Measurements from ENCODE around the gene CEP170. TPM values are rescaled to one million over a fixed set of nuclear protein-coding genes. Genes with fewer than 3 reads are reported as not detected.

CEP170 gene
- total and polyA plus RNA-seq, 2 donors, result 16.2 to 163 TPM

- no peak for DNase-seq (ENCODE audit: extremely low spot score)
- H3K27ac ChIP-seq (ENCODE audit: low read depth), result no peak overlapping the region
- H3K36me3 ChIP-seq (ENCODE audit: insufficient read depth), result no peaks in the 10 kb centered on the region
- H3K4me1 ChIP-seq (ENCODE audit: insufficient read depth), result no peaks in the 10 kb centered on the region
- WGBS, result 61% methylated on average over 4 of the region's 4 CpGs
- no peak overlapping the region for H3K4me3 ChIP-seq (ENCODE audit: low read depth, low read length)
Measured at GRCh38 chr1:243260221-243260880, 5.3 kb upstream of the CEP170 start.

- 94% methylated on average over 7 of the region's 7 CpGs for WGBS
- H3K4me3 ChIP-seq (ENCODE audit: low read depth, low read length), result no peak overlapping the region
- no peak overlapping the region for H3K27ac ChIP-seq (ENCODE audit: low read depth)
- H3K36me3 ChIP-seq (ENCODE audit: insufficient read depth), result no peaks in the 10 kb centered on the region
- no peaks in the 10 kb centered on the region for H3K4me1 ChIP-seq (ENCODE audit: insufficient read depth)
- DNase-seq (ENCODE audit: extremely low spot score), result no peak
Measured at GRCh38 chr1:243258731-243259130, 3.6 kb upstream of the CEP170 start.

- no peak for DNase-seq (ENCODE audit: extremely low spot score)
- no peaks in the 10 kb centered on the region for H3K4me1 ChIP-seq (ENCODE audit: insufficient read depth)
- H3K4me3 ChIP-seq (ENCODE audit: low read depth, low read length), result no peak overlapping the region
- H3K27ac ChIP-seq (ENCODE audit: low read depth), result no peak overlapping the region
- H3K36me3 ChIP-seq (ENCODE audit: insufficient read depth), result no peaks in the 10 kb centered on the region
- WGBS, result 97% methylated on average over 1 of the region's 1 CpG
Measured at GRCh38 chr1:243257189-243257588, 2.1 kb upstream of the CEP170 start.

DNA sequence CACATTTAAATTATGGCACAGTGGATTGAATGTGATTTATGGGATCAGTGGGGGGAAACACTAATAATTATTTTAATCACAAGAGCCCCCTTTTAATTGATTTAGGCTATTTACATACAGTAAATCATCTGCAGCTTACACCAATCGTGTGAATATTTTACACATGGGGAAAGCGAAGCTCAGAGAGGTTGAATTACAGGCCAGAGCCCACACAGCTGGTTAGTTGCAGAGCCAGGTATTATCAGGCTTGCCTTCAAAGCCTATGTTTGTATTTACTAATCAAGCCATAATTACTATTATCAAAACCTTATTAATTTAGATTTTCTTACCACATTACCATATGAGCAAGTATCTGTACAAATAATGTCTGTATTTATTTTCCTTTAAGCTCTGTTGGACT lies 1.5 kb upstream of the CEP170 start:
- Histone ChIP-seq H3K4me1 (ENCODE audit: insufficient read depth) (no peaks in the 10 kb centered on the region), H3K4me3 (ENCODE audit: low read depth, low read length) (peak overlapping the region; percentile 81), H3K36me3 (ENCODE audit: insufficient read depth) (no peaks in the 10 kb centered on the region), H3K27ac (ENCODE audit: low read depth) (no peak overlapping the region)
- no peak for DNase-seq (ENCODE audit: extremely low spot score)
- WGBS, result 39% methylated on average over 2 of the region's 2 CpGs

DNA sequence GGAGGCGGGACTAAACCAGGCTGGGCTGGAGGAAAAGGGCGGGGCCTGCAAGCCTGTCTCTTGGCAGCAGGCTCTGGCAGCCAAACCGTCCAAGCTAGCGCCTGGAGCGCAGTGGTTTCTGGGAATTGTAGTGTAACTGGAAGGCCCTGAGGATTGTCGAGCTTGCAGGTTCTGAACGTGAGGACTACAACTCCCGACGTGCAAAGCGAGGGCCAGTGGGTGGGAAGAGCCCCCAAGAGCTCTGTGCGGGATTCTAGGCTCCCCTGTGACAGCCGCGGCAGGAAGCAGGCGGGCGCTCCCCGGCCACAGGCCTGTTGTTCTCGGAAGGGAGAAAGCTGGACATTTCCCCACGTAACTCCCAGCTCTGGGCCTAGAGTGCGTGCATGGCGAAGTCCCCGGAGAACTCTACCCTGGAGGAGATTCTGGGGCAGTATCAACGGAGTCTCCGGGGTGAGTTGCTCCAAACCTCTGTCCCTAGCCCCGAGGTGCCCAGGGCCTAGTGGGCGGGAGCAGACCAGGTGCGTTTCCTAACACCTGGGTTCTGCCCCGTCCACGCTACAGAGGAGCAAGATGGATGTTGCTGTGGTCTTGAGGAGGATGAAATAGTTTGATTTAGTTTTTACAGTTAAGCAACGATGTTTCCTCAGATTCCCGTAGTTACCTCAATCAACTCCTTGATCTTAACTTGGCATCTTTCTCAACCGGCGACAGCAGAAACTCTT lies 871 bp upstream of the CEP170 start, which contains the start of gene SDCCAG8:
TSS of gene SDCCAG8 (plus strand) at position 251 of the 722 bp plus-strand sequence. CDS start at position 384, 133 bp downstream.
- Histone ChIP-seq H3K27ac (ENCODE audit: low read depth) (peak within 1 kb of the TSS; percentile 88), H3K4me1 (ENCODE audit: insufficient read depth) (no peaks in the 10 kb centered on the region), H3K4me3 (ENCODE audit: low read depth, low read length) (peak within 1 kb of the TSS; percentile 81), H3K36me3 (ENCODE audit: insufficient read depth) (no peaks in the 10 kb centered on the region)
- WGBS, result under 1% methylated on average over 32 of the region's 32 CpGs
- peak; percentile 100 for DNase-seq (ENCODE audit: extremely low spot score)

DNA sequence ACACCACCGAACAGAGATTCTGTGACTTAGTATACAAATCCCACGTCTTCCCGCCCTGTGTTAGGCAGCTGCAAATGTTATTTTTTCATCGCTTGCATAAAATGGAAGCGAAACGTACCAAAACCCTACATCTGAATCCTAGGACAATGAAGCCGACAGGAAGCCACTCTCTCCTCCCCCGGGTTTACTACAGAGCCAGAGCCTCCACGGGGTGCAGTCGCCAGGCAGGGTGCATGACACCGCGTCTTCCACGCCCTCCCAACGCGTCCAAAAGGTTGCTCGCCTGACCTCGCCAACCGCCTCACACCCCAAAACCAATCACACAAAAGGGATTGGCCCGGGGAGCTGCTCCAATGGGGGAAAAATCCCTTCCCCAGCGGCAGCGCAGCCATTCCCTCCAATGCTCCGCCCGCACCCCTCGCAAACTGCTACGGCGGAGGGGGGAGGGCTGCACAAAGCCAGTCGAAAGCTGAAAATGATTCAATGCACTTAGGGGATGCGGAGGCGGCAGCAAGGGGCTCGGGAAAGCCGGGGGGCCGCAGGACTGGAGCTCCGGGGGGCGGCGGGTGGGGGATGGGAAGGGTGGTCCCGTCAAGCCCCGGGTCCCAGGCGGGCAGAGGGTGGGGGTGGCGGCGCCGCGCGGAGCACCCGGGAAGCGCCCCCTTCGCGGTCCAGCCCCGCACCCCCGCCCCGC lies 701 bp downstream of the CEP170 start:
- peak; percentile 41 for DNase-seq (ENCODE audit: extremely low spot score)
- Histone ChIP-seq H3K27ac (ENCODE audit: low read depth) (peak overlapping the region; percentile 88), H3K4me3 (ENCODE audit: low read depth, low read length) (peak overlapping the region; percentile 81), H3K36me3 (ENCODE audit: insufficient read depth) (no peaks in the 10 kb centered on the region), H3K4me1 (ENCODE audit: insufficient read depth) (no peaks in the 10 kb centered on the region)
- under 1% methylated on average over 50 of the region's 50 CpGs for WGBS

DNA sequence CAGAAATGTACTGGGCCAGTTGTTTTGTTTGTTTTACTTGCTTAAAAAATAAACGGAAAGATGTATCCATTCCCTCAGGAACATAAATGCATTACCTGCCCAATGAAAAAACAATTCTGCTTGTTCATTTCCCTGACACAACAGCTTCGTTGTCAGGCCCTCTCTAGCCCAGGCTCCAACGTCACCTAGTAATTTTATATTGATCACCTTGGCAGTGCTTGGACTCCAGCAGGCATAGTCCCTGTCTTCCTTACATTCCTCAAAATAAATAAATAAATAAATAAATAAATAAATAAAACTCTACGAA lies 1.2 kb downstream of the CEP170 start:
- Histone ChIP-seq H3K4me1 (ENCODE audit: insufficient read depth) (no peaks in the 10 kb centered on the region), H3K36me3 (ENCODE audit: insufficient read depth) (no peaks in the 10 kb centered on the region), H3K27ac (ENCODE audit: low read depth) (peak overlapping the region; percentile 88), H3K4me3 (ENCODE audit: low read depth, low read length) (peak overlapping the region; percentile 81)
- WGBS, result 2% methylated on average over 4 of the region's 4 CpGs
- no peak for DNase-seq (ENCODE audit: extremely low spot score)

GRCh38 chr1:243253211-243253925 lies 1.7 kb downstream of the CEP170 start:
- no peaks in the 10 kb centered on the region for H3K36me3 ChIP-seq (ENCODE audit: insufficient read depth)
- H3K27ac ChIP-seq (ENCODE audit: low read depth), result no peak overlapping the region
- H3K4me3 ChIP-seq (ENCODE audit: low read depth, low read length), result peak overlapping the region; percentile 0
- H3K4me1 ChIP-seq (ENCODE audit: insufficient read depth), result no peaks in the 10 kb centered on the region
- 7% methylated on average over 8 of the region's 8 CpGs for WGBS
- DNase-seq (ENCODE audit: extremely low spot score), result no peak

GRCh38 chr1:243251539-243251938 lies 3.5 kb downstream of the CEP170 start:
- no peak for DNase-seq (ENCODE audit: extremely low spot score)
- Histone ChIP-seq H3K4me1 (ENCODE audit: insufficient read depth) (no peaks in the 10 kb centered on the region), H3K36me3 (ENCODE audit: insufficient read depth) (no peaks in the 10 kb centered on the region), H3K27ac (ENCODE audit: low read depth) (no peak overlapping the region), H3K4me3 (ENCODE audit: low read depth, low read length) (no peak overlapping the region)
- 88% methylated on average over 1 of the region's 1 CpG for WGBS

DNA sequence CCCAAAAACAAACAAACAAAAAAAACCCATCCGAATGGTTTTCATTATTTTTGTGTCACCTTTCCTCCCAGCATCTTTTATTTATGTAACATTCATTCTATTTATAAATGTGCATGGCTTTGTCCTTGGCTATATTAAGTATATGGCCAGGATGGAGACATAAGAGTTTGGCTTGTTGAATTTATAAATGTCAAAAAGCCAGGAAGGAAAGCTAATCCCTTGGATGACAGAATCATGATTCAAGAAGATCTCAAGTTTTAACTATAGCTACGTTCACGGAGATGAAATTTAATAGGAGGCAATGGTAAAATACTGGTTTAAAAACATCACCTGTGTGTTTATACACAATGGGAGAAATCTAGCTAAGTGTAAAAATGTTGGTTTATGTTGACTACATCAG lies 5.0 kb downstream of the CEP170 start:
- no peak overlapping the region for H3K4me3 ChIP-seq (ENCODE audit: low read depth, low read length)
- no peak for DNase-seq (ENCODE audit: extremely low spot score)
- no peak overlapping the region for H3K27ac ChIP-seq (ENCODE audit: low read depth)
- WGBS, result 31% methylated on average over 3 of the region's 3 CpGs
- H3K4me1 ChIP-seq (ENCODE audit: insufficient read depth), result no peaks in the 10 kb centered on the region
- no peaks in the 10 kb centered on the region for H3K36me3 ChIP-seq (ENCODE audit: insufficient read depth)

GRCh38 chr1:243249214-243249613 lies 5.9 kb downstream of the CEP170 start:
- no peaks in the 10 kb centered on the region for H3K36me3 ChIP-seq (ENCODE audit: insufficient read depth)
- H3K4me3 ChIP-seq (ENCODE audit: low read depth, low read length), result no peak overlapping the region
- WGBS, result 97% methylated on average over 3 of the region's 3 CpGs
- no peak overlapping the region for H3K27ac ChIP-seq (ENCODE audit: low read depth)
- no peak for DNase-seq (ENCODE audit: extremely low spot score)
- no peaks in the 10 kb centered on the region for H3K4me1 ChIP-seq (ENCODE audit: insufficient read depth)

DNA sequence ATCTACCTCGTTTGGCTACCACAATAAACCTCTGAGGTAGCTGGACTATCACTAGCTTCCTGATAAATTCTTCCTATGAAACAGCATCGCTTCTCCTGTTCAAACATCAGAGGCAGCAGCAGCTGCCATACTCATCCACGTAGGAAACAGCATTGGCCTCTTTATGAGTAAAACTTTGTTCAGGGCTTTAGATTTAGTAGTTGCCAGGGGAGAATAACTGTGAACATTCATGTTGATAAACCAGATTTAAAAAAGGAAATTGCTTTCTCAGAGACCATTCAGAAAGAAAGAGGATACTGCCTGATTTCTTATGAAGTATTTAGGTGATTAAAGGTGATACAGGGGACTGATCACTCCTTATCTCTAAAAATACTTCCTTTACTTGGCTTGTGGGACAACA lies 7.2 kb downstream of the CEP170 start:
- no peak overlapping the region for H3K4me3 ChIP-seq (ENCODE audit: low read depth, low read length)
- DNase-seq (ENCODE audit: extremely low spot score), result no peak
- 72% methylated on average over 3 of the region's 3 CpGs for WGBS
- H3K4me1 ChIP-seq (ENCODE audit: insufficient read depth), result no peaks in the 10 kb centered on the region
- H3K36me3 ChIP-seq (ENCODE audit: insufficient read depth), result no peaks in the 10 kb centered on the region
- H3K27ac ChIP-seq (ENCODE audit: low read depth), result no peak overlapping the region

- no peak overlapping the region for H3K4me3 ChIP-seq (ENCODE audit: low read depth, low read length)
- no peak overlapping the region for H3K27ac ChIP-seq (ENCODE audit: low read depth)
- no peak for DNase-seq (ENCODE audit: extremely low spot score)
- 91% methylated on average over 1 of the region's 1 CpG for WGBS
- no peaks in the 10 kb centered on the region for H3K4me1 ChIP-seq (ENCODE audit: insufficient read depth)
- no peaks in the 10 kb centered on the region for H3K36me3 ChIP-seq (ENCODE audit: insufficient read depth)
Measured at GRCh38 chr1:243246916-243247315, 8.2 kb downstream of the CEP170 start.

Data from urinary bladder (tissue), 4 donors.